Measurements from ENCODE around the gene PTGES3. TPM values are rescaled to one million over a fixed set of nuclear protein-coding genes. Genes with fewer than 3 reads are reported as not detected.
A peak's percentile ranks its signal among the peaks of the same experiment; 100 is the strongest.

The PTGES3 gene
- total and polyA plus RNA-seq, 4 donors, result 65.0 to 94.1 (median 81.3) TPM

DNA sequence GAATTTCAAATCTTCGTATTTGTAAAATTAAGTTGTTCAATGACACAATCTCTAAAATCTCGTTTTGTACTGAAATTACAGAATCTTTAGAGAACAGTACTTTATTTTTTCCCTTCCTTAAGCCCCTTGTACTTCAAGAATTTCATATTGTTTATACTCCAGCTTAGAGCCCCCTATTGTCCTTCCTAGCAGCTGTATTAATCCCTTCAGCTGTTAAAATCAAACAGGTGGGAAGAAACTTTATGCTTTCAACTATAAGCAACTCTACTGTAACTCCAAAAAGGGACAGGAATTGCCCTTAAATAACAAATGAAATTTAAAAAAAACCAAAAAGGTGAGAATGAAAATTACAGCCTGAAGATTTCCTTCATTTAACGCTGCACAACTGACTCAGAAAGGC is 35.3 kb upstream of the PTGES3 start:
- no peaks in the 10 kb centered on the region for H3K27me3 ChIP-seq (ENCODE audit: control insufficient read depth in 4 of 4, insufficient read depth in 4 of 4, low read length in 3 of 4)
- peaks cover 5 to 23% (median 12%) of the 10 kb centered on the region in 4 donors for H3K36me3 ChIP-seq (ENCODE audit: control insufficient read depth in 4 of 4, insufficient read depth in 3 of 4, low read depth in 1 of 4, low read length in 3 of 4)
- H3K4me1 ChIP-seq (ENCODE audit: control insufficient read depth in 4 of 4, insufficient read depth in 4 of 4, low read length in 3 of 4), result peaks cover 9 to 48% (median 31%) of the 10 kb centered on the region in 4 donors
- H3K4me3 ChIP-seq (ENCODE audit: low read depth in 1 of 3, low read length in 3 of 3), result peak overlapping the region; percentile 68 to 93 (median 84)
- TF ChIP-seq, protein P1, sequence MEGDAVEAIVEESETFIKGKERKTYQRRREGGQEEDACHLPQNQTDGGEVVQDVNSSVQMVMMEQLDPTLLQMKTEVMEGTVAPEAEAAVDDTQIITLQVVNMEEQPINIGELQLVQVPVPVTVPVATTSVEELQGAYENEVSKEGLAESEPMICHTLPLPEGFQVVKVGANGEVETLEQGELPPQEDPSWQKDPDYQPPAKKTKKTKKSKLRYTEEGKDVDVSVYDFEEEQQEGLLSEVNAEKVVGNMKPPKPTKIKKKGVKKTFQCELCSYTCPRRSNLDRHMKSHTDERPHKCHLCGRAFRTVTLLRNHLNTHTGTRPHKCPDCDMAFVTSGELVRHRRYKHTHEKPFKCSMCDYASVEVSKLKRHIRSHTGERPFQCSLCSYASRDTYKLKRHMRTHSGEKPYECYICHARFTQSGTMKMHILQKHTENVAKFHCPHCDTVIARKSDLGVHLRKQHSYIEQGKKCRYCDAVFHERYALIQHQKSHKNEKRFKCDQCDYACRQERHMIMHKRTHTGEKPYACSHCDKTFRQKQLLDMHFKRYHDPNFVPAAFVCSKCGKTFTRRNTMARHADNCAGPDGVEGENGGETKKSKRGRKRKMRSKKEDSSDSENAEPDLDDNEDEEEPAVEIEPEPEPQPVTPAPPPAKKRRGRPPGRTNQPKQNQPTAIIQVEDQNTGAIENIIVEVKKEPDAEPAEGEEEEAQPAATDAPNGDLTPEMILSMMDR (IDR thresholded peaks at IDR 0.05; ENCODE audit: low read depth, low read length, missing input control), result no peak
- TF ChIP-seq GABPA (IDR thresholded peaks at IDR 0.05 in 1 of 2, conservative IDR thresholded peaks at IDR 0.05 in 1 of 2) (peak in 1 of 2 donors; percentile 1), RXRA (IDR thresholded peaks at IDR 0.05) (no peak)
- no peak for DNase-seq (ENCODE audit: low spot score)
- WGBS, result 53% methylated on average over 3 of the region's 3 CpGs
- peak overlapping the region; percentile 35 to 89 for H3K27ac ChIP-seq (ENCODE audit: low read depth in 1 of 2, low read length in 2 of 2)
- H3K9me3 ChIP-seq (ENCODE audit: control insufficient read depth in 4 of 4, low read length in 3 of 4), result no peaks in the 10 kb centered on the region
- peak overlapping the region; percentile 96 to 98 for H3K9ac ChIP-seq (ENCODE audit: low read depth in 1 of 2, low read length in 2 of 2)

DNA sequence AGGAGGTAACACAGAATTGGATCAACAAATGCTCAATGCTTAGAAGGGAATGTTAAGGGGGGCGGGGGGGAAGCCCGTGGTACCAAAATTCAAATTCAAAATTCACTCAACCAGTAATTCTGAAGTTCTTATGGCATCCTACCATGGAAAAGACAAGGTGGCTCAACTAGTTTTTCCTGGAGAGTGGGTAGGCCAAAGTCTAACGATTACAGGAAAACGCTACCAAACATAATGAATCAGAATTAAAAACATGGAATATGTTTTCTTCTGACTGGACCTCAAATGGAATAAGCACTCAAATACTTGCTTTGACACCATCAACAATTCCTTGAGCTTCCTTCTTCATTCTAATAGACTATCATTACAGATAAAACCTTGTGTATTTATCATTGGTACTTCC is 34.7 kb upstream of the PTGES3 start:
- TF ChIP-seq HNF4A (conservative IDR thresholded peaks at IDR 0.05) (no peak), JUND (IDR thresholded peaks at IDR 0.05) (no peak), EGR1 (IDR thresholded peaks at IDR 0.05; ENCODE audit: low read depth in 2 of 2) (no peak), FOXA2 (IDR thresholded peaks at IDR 0.05) (no peak), FOXA1 (IDR thresholded peaks at IDR 0.05) (no peak), TAF1 (conservative IDR thresholded peaks at IDR 0.05) (no peak), NR2F2 (IDR thresholded peaks at IDR 0.05) (no peak), YY1 (IDR thresholded peaks at IDR 0.05) (no peak), RAD21 (IDR thresholded peaks at IDR 0.05) (no peak)
- TF ChIP-seq, protein P1 (IDR thresholded peaks at IDR 0.05; ENCODE audit: low read depth, low read length, missing input control), result no peak
- TF ChIP-seq, protein P2, sequence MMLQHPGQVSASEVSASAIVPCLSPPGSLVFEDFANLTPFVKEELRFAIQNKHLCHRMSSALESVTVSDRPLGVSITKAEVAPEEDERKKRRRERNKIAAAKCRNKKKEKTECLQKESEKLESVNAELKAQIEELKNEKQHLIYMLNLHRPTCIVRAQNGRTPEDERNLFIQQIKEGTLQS (IDR thresholded peaks at IDR 0.05), result no peak
- no peaks in the 10 kb centered on the region for H3K27me3 ChIP-seq (ENCODE audit: control insufficient read depth in 4 of 4, insufficient read depth in 4 of 4, low read length in 3 of 4)
- WGBS, result 42% methylated on average over 4 of the region's 4 CpGs
- H3K27ac ChIP-seq (ENCODE audit: low read depth in 1 of 2, low read length in 2 of 2), result no peak overlapping the region
- no peak for DNase-seq (ENCODE audit: low spot score)
- H3K4me3 ChIP-seq (ENCODE audit: low read depth in 1 of 3, low read length in 3 of 3), result peak overlapping the region in 1 of 3 donors; percentile 15
- peak overlapping the region; percentile 24 to 98 for H3K9ac ChIP-seq (ENCODE audit: low read depth in 1 of 2, low read length in 2 of 2)
- no peaks in the 10 kb centered on the region for H3K9me3 ChIP-seq (ENCODE audit: control insufficient read depth in 4 of 4, low read length in 3 of 4)
- peaks cover 9 to 48% (median 31%) of the 10 kb centered on the region in 4 donors for H3K4me1 ChIP-seq (ENCODE audit: control insufficient read depth in 4 of 4, insufficient read depth in 4 of 4, low read length in 3 of 4)
- peaks cover 5 to 23% (median 12%) of the 10 kb centered on the region in 4 donors for H3K36me3 ChIP-seq (ENCODE audit: control insufficient read depth in 4 of 4, insufficient read depth in 3 of 4, low read depth in 1 of 4, low read length in 3 of 4)

DNA sequence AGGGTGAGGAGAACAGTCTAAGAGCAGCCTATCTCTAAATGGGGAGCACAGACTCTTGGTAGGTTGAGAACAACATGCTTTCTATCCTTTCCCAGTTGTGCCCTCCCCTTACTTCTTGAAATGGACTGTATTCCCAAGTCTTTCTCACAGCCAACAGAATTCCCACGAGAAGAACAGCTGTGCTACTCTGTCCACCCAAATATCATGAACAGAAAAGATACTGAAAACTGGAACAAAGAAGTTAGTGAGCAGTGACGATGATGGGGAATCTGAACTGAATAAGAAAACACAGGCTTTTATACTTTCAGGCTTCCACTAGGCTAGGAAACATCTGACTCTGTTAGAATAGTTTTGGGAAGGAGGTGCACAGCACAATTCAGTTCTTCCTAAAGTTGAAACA is 33.6 kb upstream of the PTGES3 start:
- H3K9me3 ChIP-seq (ENCODE audit: control insufficient read depth in 4 of 4, low read length in 3 of 4), result no peaks in the 10 kb centered on the region
- H3K27me3 ChIP-seq (ENCODE audit: control insufficient read depth in 4 of 4, insufficient read depth in 4 of 4, low read length in 3 of 4), result no peaks in the 10 kb centered on the region
- peaks cover 10 to 46% (median 31%) of the 10 kb centered on the region in 4 donors for H3K4me1 ChIP-seq (ENCODE audit: control insufficient read depth in 4 of 4, insufficient read depth in 4 of 4, low read length in 3 of 4)
- H3K27ac ChIP-seq (ENCODE audit: low read depth in 1 of 2, low read length in 2 of 2), result peak overlapping the region; percentile 9 to 19
- peaks cover 8 to 23% (median 12%) of the 10 kb centered on the region in 4 donors for H3K36me3 ChIP-seq (ENCODE audit: control insufficient read depth in 4 of 4, insufficient read depth in 3 of 4, low read depth in 1 of 4, low read length in 3 of 4)
- H3K4me3 ChIP-seq (ENCODE audit: low read depth in 1 of 3, low read length in 3 of 3), result no peak overlapping the region
- WGBS, result 70% methylated on average over 2 of the region's 2 CpGs
- H3K9ac ChIP-seq (ENCODE audit: low read depth in 1 of 2, low read length in 2 of 2), result no peak overlapping the region
- no peak for DNase-seq (ENCODE audit: low spot score)
- TF ChIP-seq RXRA (IDR thresholded peaks at IDR 0.05) (no peak), JUND (IDR thresholded peaks at IDR 0.05) (no peak), HNF4G (IDR thresholded peaks at IDR 0.05) (no peak)
- TF ChIP-seq, protein P1 (IDR thresholded peaks at IDR 0.05; ENCODE audit: low read depth, low read length, missing input control), result no peak
- TF ChIP-seq, protein P3, sequence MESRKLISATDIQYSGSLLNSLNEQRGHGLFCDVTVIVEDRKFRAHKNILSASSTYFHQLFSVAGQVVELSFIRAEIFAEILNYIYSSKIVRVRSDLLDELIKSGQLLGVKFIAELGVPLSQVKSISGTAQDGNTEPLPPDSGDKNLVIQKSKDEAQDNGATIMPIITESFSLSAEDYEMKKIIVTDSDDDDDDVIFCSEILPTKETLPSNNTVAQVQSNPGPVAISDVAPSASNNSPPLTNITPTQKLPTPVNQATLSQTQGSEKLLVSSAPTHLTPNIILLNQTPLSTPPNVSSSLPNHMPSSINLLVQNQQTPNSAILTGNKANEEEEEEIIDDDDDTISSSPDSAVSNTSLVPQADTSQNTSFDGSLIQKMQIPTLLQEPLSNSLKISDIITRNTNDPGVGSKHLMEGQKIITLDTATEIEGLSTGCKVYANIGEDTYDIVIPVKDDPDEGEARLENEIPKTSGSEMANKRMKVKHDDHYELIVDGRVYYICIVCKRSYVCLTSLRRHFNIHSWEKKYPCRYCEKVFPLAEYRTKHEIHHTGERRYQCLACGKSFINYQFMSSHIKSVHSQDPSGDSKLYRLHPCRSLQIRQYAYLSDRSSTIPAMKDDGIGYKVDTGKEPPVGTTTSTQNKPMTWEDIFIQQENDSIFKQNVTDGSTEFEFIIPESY (IDR thresholded peaks at IDR 0.05), result no peak
- TF ChIP-seq, protein P2 (IDR thresholded peaks at IDR 0.05), result no peak

All from liver (tissue), 9 donors.